ENCODE results near the gene NEK6.

GRCh38 chr9:124257844-124258606 lies at the start of gene NEK6:
- no peak for TF ChIP-seq CTCF (IDR thresholded peaks at IDR 0.05)
- peak; percentile 85 for TF ChIP-seq MAX (IDR thresholded peaks at IDR 0.05)
- TF ChIP-seq CHD2 (IDR thresholded peaks at IDR 0.05; ENCODE audit: low read length, partially characterized antibody), result no peak
- TF ChIP-seq MYC (IDR thresholded peaks at IDR 0.05; ENCODE audit: borderline replicate concordance, low read length), result no peak
- TF ChIP-seq POLR2AphosphoS2 (conservative IDR thresholded peaks at IDR 0.05; ENCODE audit: low read length), result no peak
- no peak for TF ChIP-seq MAFK (IDR thresholded peaks at IDR 0.05; ENCODE audit: partially characterized antibody)
- TF ChIP-seq HMGXB4 (CRISPR knock-in tag; IDR thresholded peaks at IDR 0.05; ENCODE audit: borderline replicate concordance), result no peak
